Testis (tissue), 3 donors: Measurements from ENCODE around the gene CARD19. TPM values are rescaled to one million over a fixed set of nuclear protein-coding genes. Genes with fewer than 3 reads are reported as not detected.

Experiments used
- DNase-seq: peaks from one replicate; pipeline ENCODE4 v3.0.0-alpha.2; 2019
- H3K27ac ChIP-seq, 2 donors: fragments of 200-600 bp; sonication (generic); one replicate each; pipeline ENCODE4 v1.5.1; 2019
- H3K27me3 ChIP-seq: fragments of 200-600 bp; sonication (generic); one replicate; pipeline ENCODE4 v1.5.1; 2019
- H3K36me3 ChIP-seq: fragments of 200-600 bp; sonication (generic); one replicate; pipeline ENCODE4 v1.5.1; 2017; ENCODE audit warnings: low read depth; ENCODE audit errors: missing control alignments
- H3K4me1 ChIP-seq: fragments of 200-600 bp; sonication (generic); one replicate; pipeline ENCODE4 v1.5.1; 2019
- H3K4me3 ChIP-seq, 2 donors: fragments of 200-600 bp; sonication (generic); one replicate each; pipeline ENCODE4 v1.5.1; 2017 to 2019
- H3K9me3 ChIP-seq: fragments of 200-600 bp; sonication (generic); one replicate; pipeline ENCODE4 v1.5.1; 2017
- POLR2A ChIP-seq: fragments of 450-650 bp; IDR thresholded peaks from one replicate; pipeline ENCODE4 v1.6.1; 2017; ENCODE audit warnings: antibody characterized with exemption, mild to moderate bottlenecking, moderate library complexity
- WGBS, 2 donors: methylation state at CpG; one replicate each; pipeline ENCODE4 v1.1.5; 2018; 5-methylcytosine and 5-hydroxymethylcytosine counted together
- intact Hi-C: fragments of 100-400 bp; cut with DNase I; formaldehyde crosslinking; loops from one replicate; pipeline ENCODE4 v1.15.1; 2023; ENCODE audit warnings: low total_unique reads
- polyA plus RNA-seq: library from polyadenylated mRNA; stranded (reverse); fragments of 350-450 nt; fragmentation: Illumina TruSeq; extraction: RNeasy Lipid Tissue Mini Kit (QIAGEN cat#74804); gene quantifications from one replicate; pipeline ENCODE4 v1.2.3, GENCODE V29; 2014; ENCODE audit warnings: low read depth, low replicate concordance; ENCODE audit not compliant: insufficient read depth
- total RNA-seq, 2 donors: library from RNA; depleted of rRNA; stranded (reverse); fragments of >200 nt; gene quantifications; one replicate each; pipeline ENCODE4 v1.2.3, GENCODE V29; 2016
- TF ChIP-seq, protein P1 (sequence below), 3 experiments: fragments of 450-650 bp in 2 of 3; fragments of 200-600 bp in 1 of 3; sonication (generic) in 1 of 3; IDR thresholded peaks; one replicate each; pipeline ENCODE4 v1.5.1; 2016 to 2019; ENCODE audit warnings: antibody characterized with exemption in 3 of 3, mild to moderate bottlenecking in 2 of 3, moderate library complexity in 1 of 3

The CARD19 gene
- total and polyA plus RNA-seq, 3 donors from 2014 or later, result 99.4 to 147 (median 138) TPM

GRCh38 chr9:93120846-93121315 lies 24.9 kb downstream of the CARD19 start:
- no peak overlapping the region for H3K27ac ChIP-seq
- DNase-seq, result no peak
- no peak overlapping the region for H3K4me3 ChIP-seq
- H3K9me3 ChIP-seq, result no peaks in the 10 kb centered on the region
- no peak for TF ChIP-seq POLR2A
- TF ChIP-seq, protein P1, sequence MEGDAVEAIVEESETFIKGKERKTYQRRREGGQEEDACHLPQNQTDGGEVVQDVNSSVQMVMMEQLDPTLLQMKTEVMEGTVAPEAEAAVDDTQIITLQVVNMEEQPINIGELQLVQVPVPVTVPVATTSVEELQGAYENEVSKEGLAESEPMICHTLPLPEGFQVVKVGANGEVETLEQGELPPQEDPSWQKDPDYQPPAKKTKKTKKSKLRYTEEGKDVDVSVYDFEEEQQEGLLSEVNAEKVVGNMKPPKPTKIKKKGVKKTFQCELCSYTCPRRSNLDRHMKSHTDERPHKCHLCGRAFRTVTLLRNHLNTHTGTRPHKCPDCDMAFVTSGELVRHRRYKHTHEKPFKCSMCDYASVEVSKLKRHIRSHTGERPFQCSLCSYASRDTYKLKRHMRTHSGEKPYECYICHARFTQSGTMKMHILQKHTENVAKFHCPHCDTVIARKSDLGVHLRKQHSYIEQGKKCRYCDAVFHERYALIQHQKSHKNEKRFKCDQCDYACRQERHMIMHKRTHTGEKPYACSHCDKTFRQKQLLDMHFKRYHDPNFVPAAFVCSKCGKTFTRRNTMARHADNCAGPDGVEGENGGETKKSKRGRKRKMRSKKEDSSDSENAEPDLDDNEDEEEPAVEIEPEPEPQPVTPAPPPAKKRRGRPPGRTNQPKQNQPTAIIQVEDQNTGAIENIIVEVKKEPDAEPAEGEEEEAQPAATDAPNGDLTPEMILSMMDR (IDR thresholded peaks at IDR 0.05), result no peak
- no peaks in the 10 kb centered on the region for H3K27me3 ChIP-seq
- H3K4me1 ChIP-seq, result peaks cover 19% of the 10 kb centered on the region
- no peaks in the 10 kb centered on the region for H3K36me3 ChIP-seq
- intact Hi-C loops, result no loop called here
- WGBS, 2 donors, result 86 to 89% methylated on average over 11 of the region's 11 CpGs

DNA sequence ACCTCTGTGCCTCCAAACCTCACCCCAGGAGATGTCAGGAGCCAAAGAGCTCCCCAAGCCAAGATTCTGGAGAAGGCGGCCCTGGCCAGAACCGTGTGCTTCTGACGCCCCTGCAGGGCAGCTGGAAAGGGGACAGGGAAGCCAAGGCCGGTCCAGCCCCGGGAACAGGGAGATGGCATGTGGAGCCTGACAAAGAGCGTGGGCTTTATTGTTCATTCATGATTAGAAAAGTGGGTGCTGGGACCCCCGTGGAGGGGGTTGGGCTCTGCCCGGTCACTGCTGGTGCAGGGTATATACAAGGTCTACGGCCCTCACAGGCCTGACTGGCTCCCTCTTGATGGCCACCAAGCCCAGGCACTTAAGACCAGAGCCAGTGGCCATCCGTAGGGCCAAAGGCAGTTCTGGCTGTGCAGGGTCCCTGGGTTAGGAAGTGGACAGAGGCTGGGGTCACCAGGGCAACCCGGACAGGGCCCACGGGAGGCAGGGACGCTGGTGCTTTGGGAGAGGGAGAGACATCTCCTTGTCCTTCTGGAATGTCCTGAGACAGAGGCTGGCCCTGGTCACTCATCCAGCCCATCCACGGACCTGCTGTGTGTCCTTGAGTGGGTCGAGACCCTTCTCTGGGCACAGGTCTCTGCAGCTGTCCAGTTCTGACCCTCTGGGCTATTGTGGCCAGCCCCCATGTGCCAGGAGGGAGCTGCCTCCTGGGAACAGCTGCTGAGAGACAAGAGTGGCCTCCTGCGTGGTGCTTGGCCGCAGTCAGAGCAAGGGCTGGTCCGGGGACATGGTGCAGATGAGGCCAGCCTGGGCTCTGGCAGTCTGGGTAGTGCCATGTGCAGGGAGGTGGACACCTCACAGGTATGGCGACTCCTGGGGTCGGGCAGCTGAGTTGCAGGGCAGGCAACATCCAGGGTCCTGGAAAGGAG lies 25.6 kb downstream of the CARD19 start:
- Histone ChIP-seq H3K4me3 (no peak overlapping the region), H3K9me3 (no peaks in the 10 kb centered on the region), H3K36me3 (no peaks in the 10 kb centered on the region), H3K27me3 (no peaks in the 10 kb centered on the region), H3K27ac (no peak overlapping the region), H3K4me1 (peaks cover 25% of the 10 kb centered on the region)
- 72 to 83% methylated on average over 10 to 20 of the region's 20 CpGs for WGBS, 2 donors
- DNase-seq, result no peak
- intact Hi-C loops, result no loop called here
- TF ChIP-seq, protein P1 (IDR thresholded peaks at IDR 0.05), result no peak
- no peak for TF ChIP-seq POLR2A

DNA sequence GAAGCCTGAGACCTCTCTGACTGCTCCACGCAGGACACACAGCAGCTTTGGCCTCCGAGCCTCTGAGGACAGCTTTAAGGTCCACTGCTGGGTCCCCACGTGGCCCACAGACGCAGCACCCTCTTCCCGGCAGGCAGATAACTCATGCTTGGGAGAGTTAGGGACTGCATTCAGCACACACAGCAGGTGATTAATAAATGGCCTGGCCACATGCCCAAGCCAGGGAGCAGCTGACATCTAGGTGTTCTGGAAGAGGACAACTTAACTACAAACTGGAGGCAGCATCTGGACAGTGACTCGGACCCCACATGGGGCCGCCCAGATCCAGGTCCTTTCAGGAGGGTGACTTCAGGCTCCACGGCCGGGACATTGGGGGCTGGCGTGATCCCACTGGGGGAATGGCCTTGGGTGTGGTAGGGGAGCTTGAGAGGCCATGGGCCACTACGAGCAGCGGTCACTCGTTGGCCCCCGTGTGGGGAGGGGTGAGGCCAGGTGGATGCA lies 26.8 kb downstream of the CARD19 start:
- H3K9me3 ChIP-seq, result no peaks in the 10 kb centered on the region
- H3K4me1 ChIP-seq, result peaks cover 37% of the 10 kb centered on the region
- H3K36me3 ChIP-seq, result no peaks in the 10 kb centered on the region
- DNase-seq, result no peak
- H3K27me3 ChIP-seq, result no peaks in the 10 kb centered on the region
- TF ChIP-seq, protein P1 (IDR thresholded peaks at IDR 0.05), result no peak
- 87 to 90% methylated on average over 8 to 14 of the region's 14 CpGs for WGBS, 2 donors
- H3K4me3 ChIP-seq, result no peak overlapping the region
- intact Hi-C loops, result no loop called here
- no peak overlapping the region for H3K27ac ChIP-seq

- WGBS, 2 donors, result 89 to 93% methylated on average over 3 to 14 of the region's 14 CpGs
Measured at GRCh38 chr9:93123561-93124283, 27.7 kb downstream of the CARD19 start.

More at GRCh38 chr9:93123561-93124283, 27.7 kb downstream of the CARD19 start:
- intact Hi-C loops, result no loop called here
- DNase-seq, result no peak
- TF ChIP-seq POLR2A, result no peak
- TF ChIP-seq, protein P1 (IDR thresholded peaks at IDR 0.05), result no peak
- H3K27ac ChIP-seq, result no peak overlapping the region
- no peak overlapping the region for H3K4me3 ChIP-seq
- H3K36me3 ChIP-seq, result no peaks in the 10 kb centered on the region
- H3K27me3 ChIP-seq, result no peaks in the 10 kb centered on the region
- H3K9me3 ChIP-seq, result no peaks in the 10 kb centered on the region
- H3K4me1 ChIP-seq, result peaks cover 42% of the 10 kb centered on the region
